SKM-1 treated with dmso at 0.1 percent for 144 hours (cell line): ENCODE measurements around the gene ADAM11.
"Not testable (repeated sequence)": the region's sequence is repeated elsewhere in the genome, so short reads cannot be mapped to it uniquely, and the experiment has no call there.

Source experiments
- DNase-seq: peaks from one replicate; lab custom pipeline; 2025; ENCODE audit not compliant: unreplicated experiment; lab: John Stamatoyannopoulos, UW

The ADAM11 gene, protein sequence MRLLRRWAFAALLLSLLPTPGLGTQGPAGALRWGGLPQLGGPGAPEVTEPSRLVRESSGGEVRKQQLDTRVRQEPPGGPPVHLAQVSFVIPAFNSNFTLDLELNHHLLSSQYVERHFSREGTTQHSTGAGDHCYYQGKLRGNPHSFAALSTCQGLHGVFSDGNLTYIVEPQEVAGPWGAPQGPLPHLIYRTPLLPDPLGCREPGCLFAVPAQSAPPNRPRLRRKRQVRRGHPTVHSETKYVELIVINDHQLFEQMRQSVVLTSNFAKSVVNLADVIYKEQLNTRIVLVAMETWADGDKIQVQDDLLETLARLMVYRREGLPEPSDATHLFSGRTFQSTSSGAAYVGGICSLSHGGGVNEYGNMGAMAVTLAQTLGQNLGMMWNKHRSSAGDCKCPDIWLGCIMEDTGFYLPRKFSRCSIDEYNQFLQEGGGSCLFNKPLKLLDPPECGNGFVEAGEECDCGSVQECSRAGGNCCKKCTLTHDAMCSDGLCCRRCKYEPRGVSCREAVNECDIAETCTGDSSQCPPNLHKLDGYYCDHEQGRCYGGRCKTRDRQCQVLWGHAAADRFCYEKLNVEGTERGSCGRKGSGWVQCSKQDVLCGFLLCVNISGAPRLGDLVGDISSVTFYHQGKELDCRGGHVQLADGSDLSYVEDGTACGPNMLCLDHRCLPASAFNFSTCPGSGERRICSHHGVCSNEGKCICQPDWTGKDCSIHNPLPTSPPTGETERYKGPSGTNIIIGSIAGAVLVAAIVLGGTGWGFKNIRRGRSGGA

DNA sequence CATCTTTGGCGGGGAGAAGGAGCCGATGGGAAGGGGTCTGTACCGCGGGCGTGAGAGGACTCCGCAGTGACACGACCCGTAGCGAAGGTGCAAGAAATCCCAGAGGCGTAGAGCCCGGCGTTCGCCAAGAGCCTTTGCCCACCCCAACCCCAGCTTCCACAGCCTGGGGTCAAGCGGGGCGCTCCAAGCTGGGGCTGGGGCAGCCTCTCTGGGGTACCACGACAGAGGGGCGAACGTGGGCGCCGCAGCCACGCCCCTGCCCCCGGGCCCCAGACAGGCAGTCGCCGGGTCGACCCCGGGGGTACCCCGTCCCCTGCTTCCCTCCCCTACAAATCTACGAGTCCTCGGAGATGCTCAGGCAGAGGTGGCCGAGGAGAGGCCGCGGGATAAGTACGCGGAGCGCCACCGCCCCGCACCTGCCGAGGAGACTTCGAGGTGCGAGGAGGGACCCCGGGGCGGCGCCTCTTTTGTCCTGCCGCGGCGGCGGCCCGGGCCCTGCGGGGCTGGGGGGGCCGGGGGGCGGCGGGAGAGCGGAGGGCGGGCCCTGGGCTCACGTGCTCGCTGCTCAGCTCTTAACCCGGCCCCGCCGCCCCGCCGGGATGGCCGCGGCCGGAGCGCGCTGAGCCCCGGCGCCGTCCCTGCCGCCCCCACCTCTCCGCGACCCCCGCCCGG, at the start of gene ADAM11:
Gene ADAM11 (plus strand): TSS at position 575 of the 672 bp plus-strand sequence. CDS start 212 bp downstream, outside the sequence.
- DNase-seq: no peak

DNA sequence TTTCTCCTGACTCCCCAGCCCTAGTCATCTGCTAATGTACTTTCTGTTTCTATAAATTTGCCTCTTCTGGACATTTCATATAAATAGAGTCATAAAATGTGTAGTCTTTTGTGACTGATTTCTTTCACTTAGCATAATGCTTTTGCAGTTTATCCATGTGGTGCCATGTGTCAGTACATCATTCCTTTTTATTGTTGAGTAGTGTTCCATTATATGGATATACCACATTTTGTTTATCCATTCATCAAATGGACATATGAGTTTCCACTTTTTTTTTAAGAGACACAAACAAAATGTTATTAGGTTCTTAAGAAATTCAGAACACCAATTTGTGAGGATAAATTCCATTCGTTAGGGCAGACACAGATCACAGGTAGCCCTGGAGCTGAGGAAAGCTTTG, 39.3 kb upstream of the ADAM11 start:
- no peak for DNase-seq

DNA sequence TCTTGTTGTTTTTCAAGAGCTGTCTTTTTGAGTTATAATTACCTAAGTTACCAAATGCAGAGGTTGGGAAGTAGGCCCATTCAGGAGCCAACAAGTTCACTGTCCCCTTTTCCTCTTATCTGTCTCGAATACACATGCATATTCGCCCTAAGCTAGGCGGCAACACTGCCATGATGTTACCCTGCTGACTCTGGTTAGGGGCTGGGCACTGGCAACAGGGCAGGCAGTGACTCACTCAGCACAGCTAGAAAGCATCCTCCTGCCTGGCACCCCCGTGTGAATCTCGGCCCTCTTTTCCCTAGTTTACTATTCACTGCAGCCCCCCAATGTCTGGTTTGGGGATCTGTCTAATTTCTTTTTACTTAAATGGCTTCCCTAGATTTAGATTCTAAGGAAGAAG, 36.5 kb upstream of the ADAM11 start:
- no peak for DNase-seq

DNA sequence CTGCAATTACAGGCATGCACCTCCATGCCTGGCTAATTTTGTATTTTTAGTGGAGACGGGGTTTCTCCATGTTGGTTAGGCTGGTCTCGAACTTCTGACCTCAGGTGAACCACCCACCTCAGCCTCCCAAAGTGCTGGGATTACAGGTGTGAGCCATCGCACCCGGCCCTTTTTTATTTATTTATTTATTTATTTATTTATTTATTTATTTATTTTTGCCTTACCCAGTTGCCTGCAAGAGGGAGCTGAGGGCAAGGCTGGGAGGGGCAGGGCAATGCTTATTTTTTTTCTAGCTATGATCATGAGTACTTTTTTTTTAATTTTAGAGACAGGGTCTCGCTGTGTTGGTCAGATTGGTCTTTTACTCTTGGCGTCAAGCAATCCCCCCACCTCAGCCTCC, 32.7 kb upstream of the ADAM11 start:
- DNase-seq: not testable (repeated sequence)

- no peak for DNase-seq
These were observed 25.0 kb upstream of the ADAM11 start for GRCh38 chr17:44733753-44734152.

DNA sequence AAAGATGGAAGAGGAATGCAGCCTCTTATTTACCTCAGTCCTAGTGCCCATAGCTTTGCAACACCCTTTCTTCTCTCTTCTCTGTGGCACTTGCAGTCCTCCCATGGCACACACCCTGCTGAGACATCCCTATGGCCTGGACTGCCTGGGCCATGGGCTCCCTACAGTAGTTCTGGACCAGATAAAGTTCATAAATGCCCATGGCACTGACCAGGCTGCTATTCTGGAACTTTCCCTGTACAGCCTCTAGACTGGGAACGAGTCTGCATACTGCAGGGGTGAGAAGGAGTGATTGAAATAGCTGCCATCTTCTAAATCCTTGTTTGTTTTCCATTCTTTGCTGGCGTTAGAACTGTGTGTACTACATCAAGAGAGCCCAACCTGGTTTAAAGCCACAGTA, 24.5 kb upstream of the ADAM11 start:
- DNase-seq: no peak

GRCh38 chr17:44736551-44737240, 22.1 kb upstream of the ADAM11 start:
- DNase-seq: no peak

- DNase-seq: no peak
These were observed 20.4 kb upstream of the ADAM11 start for GRCh38 chr17:44738214-44738906.

DNA sequence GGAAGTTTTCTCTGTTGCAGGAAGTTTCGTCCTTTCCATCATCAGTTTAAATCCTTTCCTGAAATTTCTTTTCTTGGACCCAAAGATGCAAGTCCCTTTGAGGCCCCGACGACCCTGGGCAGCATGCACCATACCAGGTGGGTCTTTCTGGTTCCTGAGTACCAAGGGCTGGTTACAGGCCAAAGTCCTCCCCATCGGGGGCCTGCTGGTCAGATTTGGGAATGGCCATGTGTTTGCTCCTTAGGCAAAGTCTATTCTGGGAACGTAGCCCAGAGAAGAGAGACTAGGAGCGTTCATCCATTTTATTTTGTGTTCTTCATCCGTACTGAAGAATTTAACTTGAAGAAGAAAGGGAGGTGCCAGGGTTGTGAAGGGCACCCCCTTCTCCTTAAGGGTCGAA, 17.5 kb upstream of the ADAM11 start:
- DNase-seq: no peak

DNA sequence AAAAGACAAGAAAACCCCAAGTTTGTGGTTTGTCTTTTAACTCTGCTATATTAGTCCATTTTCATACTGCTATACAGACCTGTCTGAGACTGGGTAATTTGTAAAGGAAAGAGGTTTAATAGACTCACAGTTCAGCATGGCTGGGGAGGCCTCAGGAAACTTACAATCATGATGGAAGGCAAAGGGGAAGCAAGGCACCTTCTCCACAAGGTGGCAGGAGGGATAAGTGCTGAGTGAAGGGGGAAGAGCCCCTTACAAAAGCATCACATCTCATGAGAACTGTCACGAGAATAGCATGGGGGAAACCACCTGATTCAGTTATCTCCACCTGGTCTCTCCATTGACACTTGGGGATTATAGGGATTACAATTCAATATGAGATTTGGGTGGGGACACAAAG, 13.5 kb upstream of the ADAM11 start:
- no peak for DNase-seq

DNA sequence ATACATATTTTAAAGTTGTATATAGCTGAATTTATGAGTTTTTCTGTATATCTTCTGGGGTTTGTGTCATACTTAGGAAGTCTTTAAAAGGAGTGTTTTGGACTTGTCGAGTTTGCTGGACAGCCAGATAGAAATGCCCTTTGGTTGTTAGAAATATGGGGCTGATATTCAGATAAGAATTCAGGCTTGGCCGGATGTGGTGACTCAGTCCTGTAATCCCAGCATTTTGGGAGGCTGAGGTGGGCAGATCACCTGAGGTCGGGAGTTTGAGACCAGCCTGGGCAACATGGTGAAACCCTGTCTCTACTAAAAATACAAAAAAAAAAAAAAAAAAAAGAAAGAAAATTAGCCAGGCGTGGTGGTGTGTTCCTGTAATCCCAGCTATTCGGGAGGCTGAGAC, 13.1 kb upstream of the ADAM11 start:
- not testable (repeated sequence) for DNase-seq

GRCh38 chr17:44747566-44747965, 11.2 kb upstream of the ADAM11 start:
- DNase-seq: no peak

DNA sequence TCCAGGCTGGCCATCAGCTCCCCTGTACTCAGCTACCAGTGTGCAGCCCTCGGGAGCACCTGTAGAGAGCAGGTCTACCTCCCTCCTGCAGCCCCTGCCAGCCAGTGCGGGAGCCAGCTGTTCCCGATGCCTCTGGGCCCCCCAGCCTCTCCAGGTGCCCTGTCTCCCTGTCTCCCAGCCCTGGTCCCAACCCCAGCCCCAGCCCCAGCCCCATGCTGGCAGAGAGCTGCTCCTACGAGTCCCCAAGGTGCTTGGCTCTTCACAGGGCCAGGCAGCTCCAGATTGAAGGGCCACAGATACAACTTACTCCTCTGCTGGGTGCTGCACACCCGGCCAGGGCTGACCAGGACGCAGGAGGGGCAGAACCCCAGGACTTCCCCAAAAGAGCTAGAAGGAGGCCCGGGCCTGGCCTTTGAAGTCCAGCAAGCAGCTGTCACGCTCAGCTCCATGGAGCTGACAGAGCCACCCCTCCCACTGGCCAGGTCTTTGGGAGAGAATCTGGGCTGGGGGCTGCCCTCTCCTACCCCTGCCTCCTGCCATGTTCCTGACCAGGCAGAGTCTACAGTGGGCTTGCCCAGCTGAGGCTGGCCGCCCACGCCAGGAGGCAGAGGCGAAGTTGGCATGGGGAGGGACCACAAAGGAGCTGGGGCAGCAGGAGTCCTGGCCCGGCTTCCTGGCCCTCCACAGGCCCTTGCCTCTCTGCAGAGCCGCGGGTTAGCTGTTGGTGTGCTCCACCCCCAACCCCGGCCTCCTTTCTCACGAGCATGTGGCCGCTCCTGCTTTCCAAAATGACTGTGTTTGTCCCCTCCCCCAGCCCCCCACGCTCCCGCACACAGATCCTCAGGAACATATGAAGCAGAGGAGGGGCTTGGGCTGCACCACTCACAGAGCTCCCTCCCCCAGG, 9.5 kb upstream of the ADAM11 start:
- no peak for DNase-seq

DNA sequence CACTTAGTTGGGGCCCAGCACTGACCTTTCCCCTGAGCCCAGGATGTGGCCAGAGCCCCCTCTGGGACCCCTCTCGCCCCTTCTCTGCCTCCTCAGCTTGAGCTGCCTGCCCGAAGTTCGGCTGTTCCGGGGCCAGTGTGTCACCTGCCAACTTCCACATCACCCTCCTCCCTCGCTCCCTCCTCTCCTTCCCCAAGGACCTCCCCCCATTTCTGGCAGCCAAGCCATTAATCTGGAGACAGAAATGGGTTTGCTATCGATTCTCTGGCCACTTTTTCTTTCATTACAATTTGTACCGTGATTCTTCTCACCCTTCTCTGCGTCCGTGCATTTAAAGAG, 8.8 kb upstream of the ADAM11 start:
- DNase-seq: no peak

GRCh38 chr17:44751331-44751730, 7.5 kb upstream of the ADAM11 start:
- no peak for DNase-seq

- DNase-seq: no peak
These were observed 7.0 kb upstream of the ADAM11 start for GRCh38 chr17:44751806-44752205.

GRCh38 chr17:44752953-44753861, 5.6 kb upstream of the ADAM11 start:
- DNase-seq: no peak

DNA sequence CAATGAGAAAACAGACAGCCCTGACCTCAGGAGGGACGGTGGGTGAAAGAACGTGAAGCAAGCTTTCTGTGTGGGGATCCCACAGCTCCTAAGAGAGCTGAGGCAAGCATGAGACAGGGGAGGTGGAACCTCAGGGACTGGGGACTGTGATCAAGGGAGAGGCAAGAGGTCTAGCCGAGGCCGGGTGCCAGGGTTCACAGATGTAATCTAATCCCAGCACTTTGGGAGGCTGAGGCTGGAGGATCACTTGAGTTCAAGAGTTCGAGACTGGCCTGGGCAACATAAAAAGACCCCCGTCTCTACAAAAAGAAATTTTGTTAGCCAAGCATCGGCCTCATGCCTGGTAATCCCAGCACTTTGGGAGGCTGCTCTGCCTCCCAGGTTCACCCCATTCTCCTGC, 4.5 kb upstream of the ADAM11 start:
- no peak for DNase-seq

DNA sequence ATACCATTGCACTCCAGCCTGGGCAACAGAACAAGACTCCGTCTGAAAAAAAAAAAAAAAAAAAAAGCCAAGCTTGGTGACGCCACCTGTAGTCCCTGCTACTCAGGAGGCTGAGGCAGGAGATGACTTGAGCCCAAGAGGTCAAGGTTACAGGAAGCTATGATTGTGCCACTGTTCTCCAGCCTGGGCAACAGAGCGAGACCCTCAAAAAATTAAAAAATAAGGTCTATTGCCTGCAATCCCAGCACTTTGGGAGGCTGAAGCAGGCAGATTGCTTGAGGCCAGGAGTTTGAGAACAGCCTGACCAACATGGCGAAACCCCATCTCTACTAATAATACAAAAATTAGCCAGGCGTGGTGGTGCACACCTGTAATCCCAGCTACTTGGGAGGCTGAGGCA, 3.6 kb upstream of the ADAM11 start:
- DNase-seq: not testable (repeated sequence)
